Measurements from ENCODE around the gene ITIH5. TPM values are rescaled to one million over a fixed set of nuclear protein-coding genes. Genes with fewer than 3 reads are reported as not detected.
A peak's percentile ranks its signal among the peaks of the same experiment; 100 is the strongest.
"Not testable (repeated sequence)": the region's sequence is repeated elsewhere in the genome, so short reads cannot be mapped to it uniquely, and the experiment has no call there.

The ITIH5 gene
- total RNA-seq, 3 donors from 2014 or later (not counting 1 experiment from before 2014, with no cell fraction given): not detected

- WGBS (ENCODE audit: insufficient coverage): 90% methylated on average over 2 of the region's 2 CpGs
Measured at GRCh38 chr10:7700577-7701125, 33.9 kb upstream of the ITIH5 start.

DNA sequence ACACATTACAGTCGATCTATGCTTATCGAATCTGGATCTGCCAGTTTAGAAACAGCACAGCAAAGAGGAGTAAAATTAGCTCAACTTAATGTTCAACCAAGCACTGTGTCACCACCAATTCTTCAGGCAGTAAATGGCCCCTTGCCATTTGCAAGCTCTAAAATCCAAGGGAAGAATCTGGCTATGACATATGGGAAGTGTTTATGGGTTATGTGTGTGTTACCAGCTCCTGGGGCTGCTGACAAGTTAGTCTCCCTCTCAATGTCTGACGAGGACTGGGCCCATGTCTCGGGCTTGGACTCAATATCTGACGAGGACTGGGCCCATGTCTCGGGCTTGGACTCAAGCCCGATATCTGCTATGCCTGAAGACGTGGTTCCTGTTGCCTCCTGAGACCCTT is 30.7 kb upstream of the ITIH5 start:
- no peak for ATAC-seq
- Histone ChIP-seq H3K9me3 (ENCODE audit: control insufficient read depth, insufficient read depth, low read length) (peaks cover 4% of the 10 kb centered on the region), H3K4me1 (ENCODE audit: control insufficient read depth, insufficient read depth, low read length) (no peaks in the 10 kb centered on the region), H3K27me3 (ENCODE audit: control insufficient read depth, insufficient read depth, low read length) (no peaks in the 10 kb centered on the region), H3K36me3 (ENCODE audit: control insufficient read depth, insufficient read depth, low read length) (no peaks in the 10 kb centered on the region), H3K4me3 (ENCODE audit: low read length) (no peak overlapping the region), H3K27ac (ENCODE audit: low read length) (no peak overlapping the region)
- Mint-ChIP-seq H3K36me3 (no peaks in the 10 kb centered on the region), H3K9me3 (peaks cover 0 to 4% of the 10 kb centered on the region in 2 donors), H3K27me3 (ENCODE audit: low read depth in 2 of 2) (peaks cover 16 to 22% of the 10 kb centered on the region in 2 donors), H3K4me3 (no peak overlapping the region), H3K27ac (no peak overlapping the region), H3K4me1 (no peaks in the 10 kb centered on the region)
- TF ChIP-seq, protein P1, sequence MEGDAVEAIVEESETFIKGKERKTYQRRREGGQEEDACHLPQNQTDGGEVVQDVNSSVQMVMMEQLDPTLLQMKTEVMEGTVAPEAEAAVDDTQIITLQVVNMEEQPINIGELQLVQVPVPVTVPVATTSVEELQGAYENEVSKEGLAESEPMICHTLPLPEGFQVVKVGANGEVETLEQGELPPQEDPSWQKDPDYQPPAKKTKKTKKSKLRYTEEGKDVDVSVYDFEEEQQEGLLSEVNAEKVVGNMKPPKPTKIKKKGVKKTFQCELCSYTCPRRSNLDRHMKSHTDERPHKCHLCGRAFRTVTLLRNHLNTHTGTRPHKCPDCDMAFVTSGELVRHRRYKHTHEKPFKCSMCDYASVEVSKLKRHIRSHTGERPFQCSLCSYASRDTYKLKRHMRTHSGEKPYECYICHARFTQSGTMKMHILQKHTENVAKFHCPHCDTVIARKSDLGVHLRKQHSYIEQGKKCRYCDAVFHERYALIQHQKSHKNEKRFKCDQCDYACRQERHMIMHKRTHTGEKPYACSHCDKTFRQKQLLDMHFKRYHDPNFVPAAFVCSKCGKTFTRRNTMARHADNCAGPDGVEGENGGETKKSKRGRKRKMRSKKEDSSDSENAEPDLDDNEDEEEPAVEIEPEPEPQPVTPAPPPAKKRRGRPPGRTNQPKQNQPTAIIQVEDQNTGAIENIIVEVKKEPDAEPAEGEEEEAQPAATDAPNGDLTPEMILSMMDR (IDR thresholded peaks at IDR 0.05): no peak
- DNase-seq: no peak
- WGBS (ENCODE audit: insufficient coverage): 90% methylated on average over 8 of the region's 8 CpGs
- intact Hi-C loops (cut with micrococcal nuclease): no loop called here

More at GRCh38 chr10:7700577-7701125, 33.9 kb upstream of the ITIH5 start:
- intact Hi-C loops (cut with micrococcal nuclease): no loop called here
- no peaks in the 10 kb centered on the region for H3K4me1 Mint-ChIP-seq
- ATAC-seq (no peak), DNase-seq (no peak)
- H3K27me3 ChIP-seq (ENCODE audit: control insufficient read depth, insufficient read depth, low read length): no peaks in the 10 kb centered on the region
- no peak overlapping the region for H3K4me3 Mint-ChIP-seq
- H3K4me1 ChIP-seq (ENCODE audit: control insufficient read depth, insufficient read depth, low read length): no peaks in the 10 kb centered on the region
- H3K9me3 ChIP-seq (ENCODE audit: control insufficient read depth, insufficient read depth, low read length): no peaks in the 10 kb centered on the region
- no peak overlapping the region for H3K27ac Mint-ChIP-seq
- H3K27ac ChIP-seq (ENCODE audit: low read length): no peak overlapping the region
- H3K9me3 Mint-ChIP-seq: no peaks in the 10 kb centered on the region
- no peaks in the 10 kb centered on the region for H3K36me3 ChIP-seq (ENCODE audit: control insufficient read depth, insufficient read depth, low read length)
- H3K36me3 Mint-ChIP-seq: no peaks in the 10 kb centered on the region
- TF ChIP-seq, protein P1 (IDR thresholded peaks at IDR 0.05): no peak
- H3K27me3 Mint-ChIP-seq (ENCODE audit: low read depth in 2 of 2): peaks cover 26 to 42% of the 10 kb centered on the region in 2 donors
- no peak overlapping the region for H3K4me3 ChIP-seq (ENCODE audit: low read length)

DNA sequence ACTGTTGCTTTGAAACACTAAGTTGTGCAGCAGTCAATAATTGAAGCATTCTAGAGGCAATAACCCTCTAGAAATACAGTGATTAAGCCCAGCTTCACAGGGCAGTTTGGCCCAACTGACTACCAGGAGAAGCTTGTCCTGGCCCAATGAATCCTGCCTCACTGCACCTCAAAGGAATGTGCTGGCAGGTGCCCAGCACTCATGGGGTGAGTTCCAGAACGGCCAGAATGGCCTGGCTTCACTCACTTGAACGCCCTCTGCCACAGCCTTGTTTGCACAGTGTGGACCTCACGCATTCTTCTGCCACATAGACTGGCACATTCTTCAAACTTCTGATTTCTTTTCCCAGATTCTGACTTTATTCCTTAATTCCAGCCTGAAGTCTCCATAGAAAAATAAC is 29.8 kb upstream of the ITIH5 start:
- Histone ChIP-seq H3K27me3 (ENCODE audit: control insufficient read depth, insufficient read depth, low read length) (no peaks in the 10 kb centered on the region), H3K4me3 (ENCODE audit: low read length) (no peak overlapping the region), H3K27ac (ENCODE audit: low read length) (no peak overlapping the region), H3K9me3 (ENCODE audit: control insufficient read depth, insufficient read depth, low read length) (peaks cover 9% of the 10 kb centered on the region), H3K36me3 (ENCODE audit: control insufficient read depth, insufficient read depth, low read length) (no peaks in the 10 kb centered on the region), H3K4me1 (ENCODE audit: control insufficient read depth, insufficient read depth, low read length) (no peaks in the 10 kb centered on the region)
- no peaks in the 10 kb centered on the region for H3K36me3 Mint-ChIP-seq
- TF ChIP-seq, protein P1 (IDR thresholded peaks at IDR 0.05): no peak
- DNase-seq (no peak), ATAC-seq (no peak)
- H3K4me1 Mint-ChIP-seq: no peaks in the 10 kb centered on the region
- H3K27ac Mint-ChIP-seq: no peak overlapping the region
- H3K27me3 Mint-ChIP-seq (ENCODE audit: low read depth in 2 of 2): peaks cover 15 to 17% of the 10 kb centered on the region in 2 donors
- WGBS (ENCODE audit: insufficient coverage): 89% methylated on average over 3 of the region's 3 CpGs
- no peak overlapping the region for H3K4me3 Mint-ChIP-seq
- peaks cover 0 to 4% of the 10 kb centered on the region in 2 donors for H3K9me3 Mint-ChIP-seq
- intact Hi-C loops (cut with micrococcal nuclease): no loop called here

DNA sequence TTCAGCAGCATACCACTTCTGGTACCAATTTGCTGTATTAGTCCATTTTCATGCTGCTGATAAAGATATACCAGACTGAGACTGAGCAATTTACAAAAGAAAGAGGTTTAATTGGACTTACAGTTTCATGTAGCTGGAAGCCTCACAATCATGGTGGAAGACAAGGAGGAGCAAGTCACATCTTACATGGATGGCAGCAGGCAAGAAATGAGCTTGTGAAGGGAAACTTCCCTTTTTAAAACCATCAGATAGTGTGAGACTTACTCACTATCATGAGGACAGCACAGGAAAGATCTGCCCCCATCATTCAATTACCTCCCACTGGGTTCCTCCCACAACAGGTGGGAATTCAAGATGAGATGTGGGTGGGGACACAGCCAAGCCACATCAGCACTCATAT is 26.4 kb upstream of the ITIH5 start:
- H3K27ac Mint-ChIP-seq; H3K36me3 ChIP-seq (ENCODE audit: control insufficient read depth, insufficient read depth, low read length); intact Hi-C loops (cut with micrococcal nuclease); H3K9me3 Mint-ChIP-seq; H3K36me3 Mint-ChIP-seq; DNase-seq; ATAC-seq; H3K4me3 Mint-ChIP-seq; H3K4me1 ChIP-seq (ENCODE audit: control insufficient read depth, insufficient read depth, low read length); H3K27me3 ChIP-seq (ENCODE audit: control insufficient read depth, insufficient read depth, low read length); H3K4me3 ChIP-seq (ENCODE audit: low read length); H3K27ac ChIP-seq (ENCODE audit: low read length); H3K4me1 Mint-ChIP-seq: not testable (repeated sequence)
- H3K9me3 ChIP-seq (ENCODE audit: control insufficient read depth, insufficient read depth, low read length): peaks cover 14% of the 10 kb centered on the region
- H3K27me3 Mint-ChIP-seq (ENCODE audit: low read depth in 2 of 2): peaks cover 10 to 14% of the 10 kb centered on the region in 2 donors

GRCh38 chr10:7692368-7692767 is 25.6 kb upstream of the ITIH5 start:
- H3K27me3 ChIP-seq (ENCODE audit: control insufficient read depth, insufficient read depth, low read length); H3K4me3 ChIP-seq (ENCODE audit: low read length); H3K27ac Mint-ChIP-seq; H3K9me3 Mint-ChIP-seq; H3K4me1 ChIP-seq (ENCODE audit: control insufficient read depth, insufficient read depth, low read length); intact Hi-C loops (cut with micrococcal nuclease); H3K36me3 ChIP-seq (ENCODE audit: control insufficient read depth, insufficient read depth, low read length); H3K4me1 Mint-ChIP-seq; H3K36me3 Mint-ChIP-seq; DNase-seq; H3K27ac ChIP-seq (ENCODE audit: low read length); ATAC-seq; H3K4me3 Mint-ChIP-seq: not testable (repeated sequence)
- H3K27me3 Mint-ChIP-seq (ENCODE audit: low read depth in 2 of 2): peaks cover 18 to 20% of the 10 kb centered on the region in 2 donors
- H3K9me3 ChIP-seq (ENCODE audit: control insufficient read depth, insufficient read depth, low read length): peaks cover 14% of the 10 kb centered on the region

- H3K36me3 ChIP-seq (ENCODE audit: control insufficient read depth, insufficient read depth, low read length); H3K4me1 ChIP-seq (ENCODE audit: control insufficient read depth, insufficient read depth, low read length); H3K27me3 ChIP-seq (ENCODE audit: control insufficient read depth, insufficient read depth, low read length); H3K4me1 Mint-ChIP-seq; H3K27ac ChIP-seq (ENCODE audit: low read length); H3K4me3 ChIP-seq (ENCODE audit: low read length); H3K9me3 Mint-ChIP-seq; H3K4me3 Mint-ChIP-seq; intact Hi-C loops (cut with micrococcal nuclease); H3K36me3 Mint-ChIP-seq; H3K27ac Mint-ChIP-seq: not testable (repeated sequence)
- peak in 1 of 2 donors; percentile 39 for DNase-seq
- peaks cover 14% of the 10 kb centered on the region for H3K9me3 ChIP-seq (ENCODE audit: control insufficient read depth, insufficient read depth, low read length)
- 70% methylated on average over 2 of the region's 3 CpGs for WGBS (ENCODE audit: insufficient coverage)
- peaks cover 24 to 27% of the 10 kb centered on the region in 2 donors for H3K27me3 Mint-ChIP-seq (ENCODE audit: low read depth in 2 of 2)
- peak in 2 of 3 donors; percentile 31 to 36 for ATAC-seq
Measured at GRCh38 chr10:7690885-7691597, 24.3 kb upstream of the ITIH5 start.
